Central memory CD8-positive, alpha-beta T cell (primary cell): ENCODE results near the gene CYP46A1.
"Not testable (repeated sequence)": the region's sequence is repeated elsewhere in the genome, so short reads cannot be mapped to it uniquely, and the experiment has no call there.

ENCODE experiments used
- ATAC-seq: fragments of 150-1000 bp; cut with Tn5 transposase; replicated peaks from 2 replicates; pipeline ENCODE4 v1.10.0; 2022; ENCODE audit warnings: mild to moderate bottlenecking, moderate FRiP score, moderate number of reproducible peaks; ENCODE audit not compliant: poor library complexity, severe bottlenecking; ENCODE audit errors: extremely low read depth
- DNase-seq, 2 donors: peaks; one replicate each; pipeline ENCODE4 v3.0.0; 2021; ENCODE audit warnings: low spot score in 2 of 2
- H3K27ac Mint-ChIP-seq: one replicate; pipeline ENCODE4 v1.8.0; 2022; ENCODE audit warnings: low read depth, mild to moderate bottlenecking, moderate library complexity, mixed read lengths
- H3K27me3 Mint-ChIP-seq: one replicate; pipeline ENCODE4 v1.8.0; 2022; ENCODE audit warnings: mixed read lengths
- H3K36me3 Mint-ChIP-seq: one replicate; pipeline ENCODE4 v1.8.0; 2022; ENCODE audit warnings: mild to moderate bottlenecking, moderate library complexity, mixed read lengths; ENCODE audit not compliant: insufficient read depth
- H3K4me1 Mint-ChIP-seq: one replicate; pipeline ENCODE4 v1.8.0; 2022; ENCODE audit warnings: mixed read lengths
- H3K4me3 Mint-ChIP-seq: one replicate; pipeline ENCODE4 v1.8.0; 2022; ENCODE audit warnings: mild to moderate bottlenecking, moderate library complexity, mixed read lengths
- H3K9me3 Mint-ChIP-seq: one replicate; pipeline ENCODE4 v1.8.0; 2022; ENCODE audit warnings: mixed read lengths

The CYP46A1 gene

GRCh38 chr14:99755629-99756603 is 71.8 kb downstream of the CYP46A1 start:
- Mint-ChIP-seq H3K9me3 (no peaks in the 10 kb centered on the region), H3K36me3 (peaks cover 2% of the 10 kb centered on the region), H3K27me3 (peaks cover 96% of the 10 kb centered on the region), H3K27ac (no peak overlapping the region), H3K4me1 (peaks cover 6% of the 10 kb centered on the region), H3K4me3 (no peak overlapping the region)
- DNase-seq: no peak
- no peak for ATAC-seq

GRCh38 chr14:99756796-99757195 is 72.7 kb downstream of the CYP46A1 start:
- DNase-seq (no peak), ATAC-seq (no peak)
- Mint-ChIP-seq H3K9me3 (no peaks in the 10 kb centered on the region), H3K36me3 (peaks cover 2% of the 10 kb centered on the region), H3K4me1 (peaks cover 6% of the 10 kb centered on the region), H3K27me3 (peaks cover 95% of the 10 kb centered on the region), H3K4me3 (no peak overlapping the region), H3K27ac (no peak overlapping the region)

GRCh38 chr14:99757331-99758070 is 73.4 kb downstream of the CYP46A1 start:
- H3K27me3 Mint-ChIP-seq: peaks cover 88% of the 10 kb centered on the region
- no peak for ATAC-seq
- H3K27ac Mint-ChIP-seq: no peak overlapping the region
- H3K4me1 Mint-ChIP-seq: peaks cover 6% of the 10 kb centered on the region
- no peaks in the 10 kb centered on the region for H3K9me3 Mint-ChIP-seq
- no peak overlapping the region for H3K4me3 Mint-ChIP-seq
- H3K36me3 Mint-ChIP-seq: peaks cover 2% of the 10 kb centered on the region
- no peak for DNase-seq

GRCh38 chr14:99758121-99758821 is 74.2 kb downstream of the CYP46A1 start:
- H3K4me3 Mint-ChIP-seq: no peak overlapping the region
- no peak for DNase-seq
- H3K9me3 Mint-ChIP-seq: no peaks in the 10 kb centered on the region
- peaks cover 2% of the 10 kb centered on the region for H3K36me3 Mint-ChIP-seq
- no peak overlapping the region for H3K27ac Mint-ChIP-seq
- peaks cover 4% of the 10 kb centered on the region for H3K4me1 Mint-ChIP-seq
- peaks cover 80% of the 10 kb centered on the region for H3K27me3 Mint-ChIP-seq
- ATAC-seq: no peak

GRCh38 chr14:99758872-99759545 is 74.9 kb downstream of the CYP46A1 start:
- no peak overlapping the region for H3K27ac Mint-ChIP-seq
- no peaks in the 10 kb centered on the region for H3K4me1 Mint-ChIP-seq

GRCh38 chr14:99759546-99759925 is 75.4 kb downstream of the CYP46A1 start:
- Mint-ChIP-seq H3K4me1 (no peaks in the 10 kb centered on the region), H3K9me3 (no peaks in the 10 kb centered on the region), H3K4me3 (no peak overlapping the region), H3K36me3 (no peaks in the 10 kb centered on the region), H3K27ac (no peak overlapping the region), H3K27me3 (peaks cover 75% of the 10 kb centered on the region)
- ATAC-seq (no peak), DNase-seq (no peak)

More at GRCh38 chr14:99758872-99759545, 74.9 kb downstream of the CYP46A1 start:
- H3K27me3 Mint-ChIP-seq: peaks cover 75% of the 10 kb centered on the region
- no peaks in the 10 kb centered on the region for H3K9me3 Mint-ChIP-seq
- DNase-seq: no peak
- H3K4me3 Mint-ChIP-seq: no peak overlapping the region
- ATAC-seq: no peak
- no peaks in the 10 kb centered on the region for H3K36me3 Mint-ChIP-seq

- Mint-ChIP-seq H3K9me3 (no peaks in the 10 kb centered on the region), H3K36me3 (no peaks in the 10 kb centered on the region), H3K27ac (no peak overlapping the region), H3K27me3 (peaks cover 64% of the 10 kb centered on the region), H3K4me1 (no peaks in the 10 kb centered on the region), H3K4me3 (no peak overlapping the region)
- DNase-seq (no peak), ATAC-seq (no peak)
Measured at GRCh38 chr14:99760817-99761216, 76.7 kb downstream of the CYP46A1 start.

GRCh38 chr14:99762911-99763310 is 78.8 kb downstream of the CYP46A1 start:
- not testable (repeated sequence) for H3K4me1 Mint-ChIP-seq, H3K9me3 Mint-ChIP-seq, DNase-seq, H3K4me3 Mint-ChIP-seq, H3K36me3 Mint-ChIP-seq, H3K27ac Mint-ChIP-seq, ATAC-seq
- H3K27me3 Mint-ChIP-seq: peaks cover 50% of the 10 kb centered on the region

GRCh38 chr14:99763527-99764221 is 79.6 kb downstream of the CYP46A1 start:
- no peak overlapping the region for H3K4me3 Mint-ChIP-seq
- no peaks in the 10 kb centered on the region for H3K36me3 Mint-ChIP-seq
- H3K27me3 Mint-ChIP-seq: peaks cover 49% of the 10 kb centered on the region
- ATAC-seq (no peak), DNase-seq (no peak)
- no peaks in the 10 kb centered on the region for H3K9me3 Mint-ChIP-seq
- H3K4me1 Mint-ChIP-seq: no peaks in the 10 kb centered on the region
- H3K27ac Mint-ChIP-seq: no peak overlapping the region

- no peaks in the 10 kb centered on the region for H3K9me3 Mint-ChIP-seq
- peaks cover 43% of the 10 kb centered on the region for H3K27me3 Mint-ChIP-seq
- no peaks in the 10 kb centered on the region for H3K4me1 Mint-ChIP-seq
- no peak overlapping the region for H3K4me3 Mint-ChIP-seq
- H3K36me3 Mint-ChIP-seq: no peaks in the 10 kb centered on the region
- no peak for ATAC-seq
- H3K27ac Mint-ChIP-seq: no peak overlapping the region
- DNase-seq: no peak
Measured at GRCh38 chr14:99764222-99764706, 80.2 kb downstream of the CYP46A1 start.

- no peaks in the 10 kb centered on the region for H3K9me3 Mint-ChIP-seq
- H3K27me3 Mint-ChIP-seq: peaks cover 59% of the 10 kb centered on the region
- ATAC-seq: no peak
- no peaks in the 10 kb centered on the region for H3K36me3 Mint-ChIP-seq
- H3K4me1 Mint-ChIP-seq: no peaks in the 10 kb centered on the region
- no peak overlapping the region for H3K27ac Mint-ChIP-seq
- H3K4me3 Mint-ChIP-seq: no peak overlapping the region
- no peak for DNase-seq
Measured at GRCh38 chr14:99768381-99768780, 84.3 kb downstream of the CYP46A1 start.
